HG02571 (cell line): ENCODE data around the gene DAD1.
A peak's percentile ranks its signal among the peaks of the same experiment; 100 is the strongest.

Experiments used
- ATAC-seq: cut with Tn5 transposase; IDR thresholded peaks from one replicate; pipeline ENCODE4 v1.9.1; 2021; ENCODE audit warnings: mild to moderate bottlenecking, moderate library complexity; ENCODE audit not compliant: unreplicated experiment

The DAD1 gene

GRCh38 chr14:22539831-22540230 is 49.2 kb downstream of the DAD1 start:
- no peak for ATAC-seq

- ATAC-seq: no peak
These were observed 50.3 kb downstream of the DAD1 start for GRCh38 chr14:22538671-22539228.

DNA sequence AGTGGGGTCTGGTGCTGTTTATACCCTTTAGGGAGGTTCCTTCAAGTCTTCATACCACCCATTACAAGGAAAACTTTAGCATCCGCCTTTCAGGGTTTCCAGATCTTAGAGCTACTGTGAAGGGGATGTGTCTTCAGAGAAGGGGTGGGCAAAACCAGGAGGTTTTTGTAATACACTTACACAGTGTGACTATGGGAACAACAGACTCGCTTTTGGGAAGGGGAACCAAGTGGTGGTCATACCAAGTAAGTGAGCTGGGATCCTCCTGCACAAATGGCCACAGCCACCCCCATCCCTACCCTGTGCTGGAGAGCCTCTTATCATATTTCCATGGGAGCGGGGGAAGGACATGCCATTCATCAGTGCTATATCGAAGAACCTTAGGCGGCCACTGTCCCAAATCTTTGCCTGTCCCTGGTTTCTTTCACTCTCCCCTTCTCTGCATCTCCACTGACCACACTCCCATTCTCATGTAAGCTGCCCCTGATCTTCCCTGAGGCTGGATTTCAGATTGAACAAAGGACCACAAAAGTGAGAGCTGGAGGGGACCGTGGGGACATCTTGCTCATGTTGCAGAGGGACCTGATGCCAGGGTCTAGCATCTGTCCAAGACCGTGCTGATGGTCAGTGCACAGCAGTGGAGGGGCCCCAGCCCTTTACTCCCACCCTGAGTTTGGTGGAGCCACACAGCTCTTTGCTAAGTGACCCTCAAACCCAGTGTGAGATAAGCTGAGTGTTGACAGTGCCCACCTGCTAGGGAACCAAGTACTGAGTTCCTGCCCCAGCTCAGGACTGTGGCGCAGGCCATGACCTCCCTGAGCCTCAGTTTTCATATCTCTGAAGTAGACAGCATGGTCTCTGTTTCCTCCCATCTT is 51.4 kb downstream of the DAD1 start:
- ATAC-seq: no peak

DNA sequence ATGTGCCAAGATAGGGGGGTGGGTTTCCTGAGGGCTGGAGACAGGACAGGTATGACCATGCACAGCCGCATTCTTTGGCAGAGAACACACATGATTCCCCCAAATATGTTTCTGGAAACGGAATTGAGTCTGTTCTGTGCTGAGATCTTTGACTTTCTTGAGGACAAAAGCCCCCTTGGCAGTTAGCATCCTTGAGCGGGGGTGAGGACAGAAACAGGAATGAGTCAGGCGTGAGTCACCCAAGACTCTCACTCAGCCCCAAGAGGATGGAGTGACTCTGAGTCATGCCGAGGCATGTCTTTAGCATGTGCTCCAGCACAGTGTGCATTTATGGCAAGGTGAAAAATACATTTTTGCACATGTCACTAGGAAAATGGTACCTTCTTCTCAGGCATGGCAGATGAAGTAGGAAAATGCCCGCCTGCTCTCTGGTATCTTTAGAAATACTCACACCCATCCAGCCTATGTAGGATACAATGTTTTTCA is 52.1 kb downstream of the DAD1 start:
- ATAC-seq: peak; percentile 80

DNA sequence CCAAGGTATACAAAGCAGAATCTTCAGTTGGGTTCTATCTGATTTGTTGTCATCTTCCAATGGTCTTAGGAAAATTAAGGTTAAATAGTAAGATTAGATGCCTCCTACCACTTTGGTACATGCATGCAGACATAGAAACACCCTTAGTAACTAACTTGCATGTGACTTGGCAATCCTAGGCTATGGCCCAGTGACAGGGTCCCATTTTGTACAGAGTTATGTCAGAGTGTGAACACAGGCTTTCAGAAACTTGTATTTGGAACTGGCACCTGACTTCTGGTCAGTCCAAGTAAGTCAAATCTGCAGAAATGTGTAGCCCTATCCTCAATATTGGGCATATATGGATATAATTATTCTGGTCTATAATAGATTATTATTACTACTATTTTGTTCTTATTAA is 53.1 kb downstream of the DAD1 start:
- no peak for ATAC-seq

- ATAC-seq: no peak
These were observed 53.9 kb downstream of the DAD1 start for GRCh38 chr14:22535126-22535525.

- ATAC-seq: no peak
These were observed 54.5 kb downstream of the DAD1 start for GRCh38 chr14:22534547-22534946.

- ATAC-seq: no peak
These were observed 55.2 kb downstream of the DAD1 start for GRCh38 chr14:22533739-22534359.

- ATAC-seq: no peak
These were observed 55.8 kb downstream of the DAD1 start for GRCh38 chr14:22533057-22533704.

DNA sequence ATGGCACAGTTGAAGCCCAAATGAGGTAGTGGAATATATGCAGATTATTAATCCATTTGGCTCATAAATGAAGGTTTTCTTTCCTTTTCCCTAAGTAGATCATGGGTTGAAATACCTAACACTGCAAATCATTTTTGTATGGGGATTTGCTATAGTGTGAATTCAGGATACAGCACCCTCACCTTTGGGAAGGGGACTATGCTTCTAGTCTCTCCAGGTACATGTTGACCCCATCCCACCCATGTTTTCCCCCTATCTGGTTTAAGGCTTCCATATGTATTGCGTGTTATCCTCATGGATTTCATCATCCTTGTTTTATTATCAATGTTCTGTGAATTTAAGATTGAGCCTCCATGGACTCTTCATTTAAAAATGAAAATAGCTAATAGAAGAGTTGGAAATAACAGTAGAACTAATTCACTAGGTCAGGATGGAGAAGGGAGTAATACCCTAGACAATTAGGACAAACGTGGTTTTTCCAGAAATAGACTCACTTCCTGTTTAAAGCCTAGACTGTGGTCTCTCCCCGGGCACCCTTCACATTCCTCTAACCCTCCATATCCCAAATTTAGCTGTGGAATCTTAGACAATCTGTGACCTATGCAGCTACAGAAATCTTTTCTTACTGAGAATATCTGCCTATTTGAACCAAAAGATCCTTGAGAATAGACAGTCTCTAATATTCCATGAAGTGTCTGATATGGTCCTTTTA is 56.5 kb downstream of the DAD1 start:
- ATAC-seq: no peak

DNA sequence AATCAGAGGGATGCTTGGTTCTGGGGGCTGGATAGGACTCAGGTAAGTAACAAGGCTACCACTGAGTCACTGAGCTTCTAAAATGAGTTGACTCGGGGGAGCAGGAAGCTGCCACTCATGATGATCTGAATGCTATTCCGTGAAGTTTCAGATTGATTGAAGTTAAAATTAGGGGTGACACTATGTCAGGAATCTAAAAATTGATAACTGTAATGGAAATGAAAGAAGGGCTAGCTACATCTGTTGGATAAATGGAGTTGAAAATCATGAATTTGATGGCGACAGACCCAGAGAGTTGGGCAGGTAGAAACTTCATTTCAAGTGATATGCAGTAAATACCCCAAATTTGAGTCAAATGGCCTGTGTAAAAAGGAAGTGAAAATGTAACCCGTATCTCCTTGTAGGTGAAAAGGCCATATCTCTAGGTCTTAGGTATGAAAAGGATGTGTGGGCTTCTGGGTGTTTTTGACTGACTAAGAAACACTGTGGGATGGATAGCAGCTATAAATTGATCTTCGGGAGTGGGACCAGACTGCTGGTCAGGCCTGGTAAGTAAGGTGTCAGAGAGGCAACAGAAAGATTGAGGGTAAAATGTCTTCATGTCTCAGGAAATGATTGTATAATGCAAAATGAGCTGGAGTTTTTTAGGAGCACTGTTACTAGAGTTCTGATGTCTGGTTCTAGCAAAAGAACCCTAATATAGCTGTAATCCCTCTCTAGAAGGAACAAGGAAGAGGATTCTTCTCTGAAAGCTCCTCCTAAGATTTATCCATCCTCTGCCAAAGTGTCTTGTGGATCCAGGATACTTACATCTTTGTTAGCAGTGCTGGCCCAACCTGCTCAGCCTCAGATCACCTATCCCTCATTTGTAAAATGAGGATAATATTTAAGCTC is 57.3 kb downstream of the DAD1 start:
- ATAC-seq: peak; percentile 57

- no peak for ATAC-seq
These were observed 58.9 kb downstream of the DAD1 start for GRCh38 chr14:22530127-22530526.

DNA sequence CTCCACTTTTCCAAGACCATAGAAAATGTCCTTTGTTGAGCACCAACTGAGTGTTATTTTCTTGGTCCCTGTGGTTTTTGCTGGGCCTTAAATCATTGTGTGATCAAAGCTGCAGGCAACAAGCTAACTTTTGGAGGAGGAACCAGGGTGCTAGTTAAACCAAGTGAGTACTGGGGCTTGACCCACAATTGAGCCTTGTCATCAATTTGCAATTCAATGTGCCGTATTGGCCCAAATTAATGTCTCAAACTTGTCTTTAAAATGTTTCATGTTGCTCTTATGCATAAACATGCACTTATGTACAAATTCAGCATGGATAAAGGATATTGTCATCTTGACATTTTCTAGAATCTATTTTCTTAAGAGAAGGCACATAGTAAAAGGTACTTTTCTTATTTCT is 62.3 kb downstream of the DAD1 start:
- ATAC-seq: no peak

GRCh38 chr14:22526218-22526617 is 62.8 kb downstream of the DAD1 start:
- ATAC-seq: no peak

GRCh38 chr14:22524784-22525161 is 64.3 kb downstream of the DAD1 start:
- no peak for ATAC-seq

DNA sequence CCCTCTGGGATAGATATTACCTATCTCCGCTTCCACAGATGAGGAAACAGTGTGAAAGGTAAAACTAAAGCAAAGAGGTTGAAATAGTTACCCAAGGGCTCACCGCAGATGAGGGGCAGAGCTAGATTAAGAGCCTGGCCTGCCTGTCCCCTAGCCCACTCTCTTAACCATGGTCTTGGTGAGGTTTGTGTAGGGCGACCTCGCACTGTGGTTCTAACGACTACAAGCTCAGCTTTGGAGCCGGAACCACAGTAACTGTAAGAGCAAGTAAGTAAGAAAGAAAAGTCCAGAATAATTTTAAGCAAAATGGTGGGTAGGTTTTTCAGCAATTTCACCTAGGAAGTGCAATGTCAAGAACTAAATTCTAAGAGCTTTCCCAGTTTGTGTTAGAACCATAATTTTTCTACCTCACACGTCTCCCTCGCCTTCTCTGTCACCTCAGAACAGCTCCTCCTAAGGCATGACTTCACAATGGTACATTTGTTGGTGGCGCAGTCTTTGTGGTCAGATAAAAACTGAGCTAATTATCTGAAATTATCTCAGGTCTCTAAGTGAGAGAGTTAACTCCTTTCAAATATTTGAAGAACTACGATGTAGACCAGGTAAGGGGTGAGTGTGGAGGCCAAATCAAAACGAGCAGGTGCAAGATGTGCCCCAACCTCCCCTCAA is 64.8 kb downstream of the DAD1 start:
- no peak for ATAC-seq

DNA sequence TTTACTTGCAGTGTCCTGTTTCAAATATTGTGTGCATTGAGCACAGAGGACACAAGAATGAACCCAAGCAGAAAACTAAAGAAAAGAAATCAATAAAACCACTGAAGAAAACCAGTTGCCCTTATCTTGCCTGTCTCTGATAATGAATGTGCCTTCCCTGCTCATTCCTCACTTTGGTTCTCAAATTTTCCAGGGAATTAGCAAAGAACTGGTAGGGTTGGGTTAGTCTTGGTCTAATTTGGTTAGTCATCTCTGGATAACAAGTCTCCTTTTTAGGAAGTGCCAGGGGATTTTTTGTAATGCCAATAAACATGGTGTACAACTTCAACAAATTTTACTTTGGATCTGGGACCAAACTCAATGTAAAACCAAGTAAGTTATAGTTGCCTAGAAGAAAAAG is 65.7 kb downstream of the DAD1 start:
- ATAC-seq: no peak

DNA sequence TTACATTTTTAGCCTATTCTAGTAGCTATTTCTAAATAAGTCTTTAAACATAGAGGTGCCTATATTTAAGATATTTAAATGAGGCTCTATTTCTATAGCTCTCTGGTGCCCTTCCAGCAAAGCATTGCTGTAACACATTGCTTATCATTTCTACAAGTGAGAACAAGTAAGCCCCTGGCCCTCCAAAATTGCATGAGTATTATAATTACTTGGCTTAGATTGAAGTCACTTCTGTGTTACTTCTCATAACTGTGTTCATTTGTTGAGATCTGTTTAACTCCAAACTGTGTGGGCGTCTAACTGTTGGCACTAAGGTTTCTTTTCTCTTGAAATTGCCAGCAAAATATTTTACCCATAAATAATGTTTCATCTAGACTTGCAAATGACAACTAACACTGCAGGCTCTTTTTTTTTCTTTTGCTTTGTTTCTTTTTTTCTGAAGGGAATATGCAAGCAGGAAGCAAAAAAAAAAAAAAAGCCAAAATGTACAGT is 66.5 kb downstream of the DAD1 start:
- ATAC-seq: no peak
